Measurements from ENCODE around the gene RBM15. TPM values are rescaled to one million over a fixed set of nuclear protein-coding genes. Genes with fewer than 3 reads are reported as not detected.

The RBM15 gene
- total RNA-seq, 1 experiment from 2014 or later = 18.2 TPM

Other genes with a start within 250 kb of the RBM15 start
- not detected in 2 replicates for gene UBL4B, start 226.9 kb upstream of the RBM15 start, total RNA-seq (2014; rRNA removed; shearing (Covaris generic))
- 0.17 and 0.21 TPM in 2 replicates for gene SLC6A17, start 188.9 kb upstream of the RBM15 start, total RNA-seq (2014; rRNA removed; shearing (Covaris generic))
- 0.12 and 0.72 TPM in 2 replicates for gene KCNC4, start 129.1 kb upstream of the RBM15 start, total RNA-seq (2014; rRNA removed; shearing (Covaris generic))
- gene SLC16A4, start 51.6 kb downstream of the RBM15 start, total RNA-seq (2014; rRNA removed; shearing (Covaris generic)) = 85.2 and 91.7 TPM in 2 replicates
- gene LAMTOR5, start 68.3 kb downstream of the RBM15 start, total RNA-seq (2014; rRNA removed; shearing (Covaris generic)) = 129 and 143 TPM in 2 replicates
- gene PROK1, start 111.8 kb downstream of the RBM15 start, total RNA-seq (2014; rRNA removed; shearing (Covaris generic)) = not detected in 2 replicates
- gene KCNA10, start 179.8 kb downstream of the RBM15 start, total RNA-seq (2014; rRNA removed; shearing (Covaris generic)) = not detected in 2 replicates